ENCODE results near the gene XIRP2. TPM values are rescaled to one million over a fixed set of nuclear protein-coding genes. Genes with fewer than 3 reads are reported as not detected.

XIRP2 gene
- total and polyA plus RNA-seq, 2 of the 13 experiments (the other 11 are each of a cell fraction or from before 2014, with no cell fraction given), result 0.04 to 0.05 TPM

GRCh38 chr2:167110345-167110744, 222.1 kb downstream of the XIRP2 start:
- in situ Hi-C loops (cut with HindIII; ENCODE audit: extremely low pct_ligation_motif_present, low pct_unique_long_range_greater_than_20kb), result no loop called here
- Histone ChIP-seq H3K27ac (ENCODE audit: extremely low read length, insufficient read depth, low read length) (no peak overlapping the region), H3K4me1 (ENCODE audit: insufficient read depth, low read length) (no peaks in the 10 kb centered on the region), H3K4me3 (replicated peaks in 1 of 3; ENCODE audit: insufficient read depth in 1 of 3, low read depth in 2 of 3, low read length in 3 of 3) (no peak overlapping the region), H3K36me3 (replicated peaks in 1 of 2; ENCODE audit: control insufficient read depth in 1 of 2, insufficient read depth in 2 of 2, low read length in 2 of 2) (no peaks in the 10 kb centered on the region), H3K27me3 (ENCODE audit: control insufficient read depth in 1 of 2, insufficient read depth in 2 of 2, low read length in 2 of 2) (no peaks in the 10 kb centered on the region), H3K4me2 (ENCODE audit: low read depth, low read length) (no peak overlapping the region), H3K9me3 (ENCODE audit: low read length) (peaks cover 11% of the 10 kb centered on the region), H3K9ac (ENCODE audit: insufficient read depth, low read depth, low read length) (no peak overlapping the region), H3K79me2 (ENCODE audit: insufficient read depth, low read length) (no peaks in the 10 kb centered on the region), H2AFZ (ENCODE audit: low read length) (no peak overlapping the region), H4K20me1 (ENCODE audit: insufficient read depth, low read length) (no peaks in the 10 kb centered on the region)
- no TSS peak for BruUV-seq (replicated peaks)
- ChIA-PET POLR2A (no interaction called here), CTCF (ENCODE audit: low intra/inter-chr PET ratio, low total read pairs) (no interaction called here)
- TF ChIP-seq EP300 (IDR thresholded peaks at IDR 0.05; ENCODE audit: low read depth in 2 of 2, low read length in 2 of 2) (no peak), EP300 (CRISPR knock-in tag; IDR thresholded peaks at IDR 0.05; ENCODE audit: borderline replicate concordance) (no peak), SOX5 (CRISPR knock-in tag; IDR thresholded peaks at IDR 0.05; ENCODE audit: borderline replicate concordance) (no peak), TRIM24 (CRISPR knock-in tag; IDR thresholded peaks at IDR 0.05) (no peak), RXRA (CRISPR knock-in tag; IDR thresholded peaks at IDR 0.05) (no peak), KMT2A (CRISPR knock-in tag; IDR thresholded peaks at IDR 0.05) (no peak), ZNF841 (CRISPR knock-in tag; IDR thresholded peaks at IDR 0.05; ENCODE audit: borderline replicate concordance) (no peak), RBFOX2 (IDR thresholded peaks at IDR 0.05; ENCODE audit: low read depth, low read length) (no peak), ZNF776 (CRISPR knock-in tag; IDR thresholded peaks at IDR 0.05) (no peak)
- TF ChIP-seq, protein P1, sequence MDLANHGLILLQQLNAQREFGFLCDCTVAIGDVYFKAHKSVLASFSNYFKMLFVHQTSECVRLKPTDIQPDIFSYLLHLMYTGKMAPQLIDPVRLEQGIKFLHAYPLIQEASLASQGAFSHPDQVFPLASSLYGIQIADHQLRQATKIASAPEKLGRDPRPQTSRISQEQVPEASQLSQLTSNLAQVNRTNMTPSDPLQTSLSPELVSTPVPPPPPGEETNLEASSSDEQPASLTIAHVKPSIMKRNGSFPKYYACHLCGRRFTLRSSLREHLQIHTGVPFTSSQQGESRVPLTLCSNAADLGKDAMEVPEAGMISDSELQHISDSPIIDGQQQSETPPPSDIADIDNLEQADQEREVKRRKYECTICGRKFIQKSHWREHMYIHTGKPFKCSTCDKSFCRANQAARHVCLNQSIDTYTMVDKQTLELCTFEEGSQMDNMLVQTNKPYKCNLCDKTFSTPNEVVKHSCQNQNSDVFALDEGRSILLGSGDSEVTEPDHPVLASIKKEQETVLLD (CRISPR knock-in tag; IDR thresholded peaks at IDR 0.05; ENCODE audit: low read depth), result no peak
- TF ChIP-seq, protein P2, sequence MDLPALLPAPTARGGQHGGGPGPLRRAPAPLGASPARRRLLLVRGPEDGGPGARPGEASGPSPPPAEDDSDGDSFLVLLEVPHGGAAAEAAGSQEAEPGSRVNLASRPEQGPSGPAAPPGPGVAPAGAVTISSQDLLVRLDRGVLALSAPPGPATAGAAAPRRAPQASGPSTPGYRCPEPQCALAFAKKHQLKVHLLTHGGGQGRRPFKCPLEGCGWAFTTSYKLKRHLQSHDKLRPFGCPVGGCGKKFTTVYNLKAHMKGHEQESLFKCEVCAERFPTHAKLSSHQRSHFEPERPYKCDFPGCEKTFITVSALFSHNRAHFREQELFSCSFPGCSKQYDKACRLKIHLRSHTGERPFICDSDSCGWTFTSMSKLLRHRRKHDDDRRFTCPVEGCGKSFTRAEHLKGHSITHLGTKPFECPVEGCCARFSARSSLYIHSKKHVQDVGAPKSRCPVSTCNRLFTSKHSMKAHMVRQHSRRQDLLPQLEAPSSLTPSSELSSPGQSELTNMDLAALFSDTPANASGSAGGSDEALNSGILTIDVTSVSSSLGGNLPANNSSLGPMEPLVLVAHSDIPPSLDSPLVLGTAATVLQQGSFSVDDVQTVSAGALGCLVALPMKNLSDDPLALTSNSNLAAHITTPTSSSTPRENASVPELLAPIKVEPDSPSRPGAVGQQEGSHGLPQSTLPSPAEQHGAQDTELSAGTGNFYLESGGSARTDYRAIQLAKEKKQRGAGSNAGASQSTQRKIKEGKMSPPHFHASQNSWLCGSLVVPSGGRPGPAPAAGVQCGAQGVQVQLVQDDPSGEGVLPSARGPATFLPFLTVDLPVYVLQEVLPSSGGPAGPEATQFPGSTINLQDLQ (CRISPR knock-in tag; IDR thresholded peaks at IDR 0.05), result no peak
- intact Hi-C loops (cut with micrococcal nuclease; ENCODE audit: unreplicated experiment), result no loop called here
- ATAC-seq (no peak), DNase-seq (ENCODE audit: low spot score) (no peak), FAIRE-seq (no peak)
